HG03469 (cell line): ENCODE measurements around the gene KRT77.

ENCODE experiments used
- ATAC-seq: cut with Tn5 transposase; IDR thresholded peaks from one replicate; pipeline ENCODE4 v1.9.1; 2021; ENCODE audit warnings: mild to moderate bottlenecking, moderate library complexity, moderate number of reproducible peaks; ENCODE audit not compliant: unreplicated experiment

The KRT77 gene

DNA sequence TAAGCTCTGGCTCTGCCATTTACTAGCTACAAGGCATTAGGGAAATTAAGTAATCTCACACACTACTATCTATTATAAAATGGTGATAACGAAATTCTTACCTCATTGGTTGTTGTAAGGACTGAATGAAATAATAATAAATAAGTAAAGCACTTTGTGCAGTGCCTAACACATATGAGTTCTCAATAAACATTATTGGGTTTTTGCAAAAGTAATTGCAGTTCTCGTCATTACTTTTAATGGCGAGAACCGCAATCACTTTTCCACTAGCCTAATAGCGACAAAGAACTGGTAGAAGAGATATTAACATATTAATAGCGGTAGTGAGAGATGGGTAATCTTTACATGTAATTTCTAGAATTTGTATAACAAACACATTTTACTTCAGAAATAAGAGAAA lies 9.2 kb downstream of the KRT77 start:
- ATAC-seq, result no peak

DNA sequence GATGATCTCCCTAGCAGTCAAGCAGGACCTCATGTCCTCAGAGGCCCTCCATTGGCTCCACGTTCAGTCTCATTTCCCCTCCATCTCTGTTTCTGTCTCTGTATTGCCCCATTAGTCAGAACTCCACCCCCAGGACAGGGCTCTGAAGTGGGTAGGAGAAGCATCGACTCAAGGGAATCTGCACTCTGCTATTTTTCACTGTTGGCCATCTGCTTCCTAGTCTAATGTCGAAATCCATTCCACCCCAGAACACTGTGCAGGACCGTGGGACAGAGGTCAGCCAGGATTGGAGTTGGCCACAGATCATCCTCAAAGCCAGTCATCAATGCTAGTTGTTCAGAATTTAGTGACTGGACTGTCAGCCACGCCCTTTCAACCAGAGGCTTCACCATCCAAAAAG lies 10.1 kb downstream of the KRT77 start:
- ATAC-seq, result no peak

DNA sequence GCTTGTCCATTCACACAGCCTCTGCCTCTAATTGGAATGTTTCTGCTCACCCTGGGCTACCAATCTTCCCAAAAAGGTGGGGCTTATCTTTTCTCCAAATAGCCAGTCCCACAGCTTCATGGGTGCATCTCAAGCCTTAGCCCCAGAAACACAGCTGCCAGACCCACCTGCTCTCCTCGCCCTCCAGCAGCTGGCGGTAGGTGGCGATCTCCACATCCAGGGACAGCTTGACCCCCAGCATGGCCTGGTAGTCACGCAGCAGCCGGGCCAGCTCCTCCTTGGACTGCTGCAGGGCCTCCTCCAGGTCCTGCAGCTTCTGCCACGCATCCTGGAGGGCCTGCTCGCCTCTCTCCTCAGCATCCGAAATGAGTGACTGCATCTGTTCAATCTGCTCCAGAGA lies 11.1 kb downstream of the KRT77 start:
- no peak for ATAC-seq

DNA sequence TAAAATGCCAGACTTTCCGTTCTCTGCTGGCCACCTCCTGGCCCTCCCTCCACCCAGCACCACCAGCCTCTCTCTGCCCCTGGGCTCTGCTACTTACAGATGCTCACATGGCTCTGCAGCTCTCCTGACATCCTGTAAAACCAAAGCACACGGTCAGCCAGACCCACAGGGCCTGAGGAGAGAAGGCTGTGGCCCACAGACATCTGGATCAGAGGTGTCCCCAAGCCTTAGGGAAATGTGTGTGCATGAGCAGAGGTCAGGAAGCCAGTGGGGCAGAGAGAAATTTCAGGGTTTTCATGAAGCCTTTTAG lies 11.5 kb downstream of the KRT77 start:
- ATAC-seq, result no peak

DNA sequence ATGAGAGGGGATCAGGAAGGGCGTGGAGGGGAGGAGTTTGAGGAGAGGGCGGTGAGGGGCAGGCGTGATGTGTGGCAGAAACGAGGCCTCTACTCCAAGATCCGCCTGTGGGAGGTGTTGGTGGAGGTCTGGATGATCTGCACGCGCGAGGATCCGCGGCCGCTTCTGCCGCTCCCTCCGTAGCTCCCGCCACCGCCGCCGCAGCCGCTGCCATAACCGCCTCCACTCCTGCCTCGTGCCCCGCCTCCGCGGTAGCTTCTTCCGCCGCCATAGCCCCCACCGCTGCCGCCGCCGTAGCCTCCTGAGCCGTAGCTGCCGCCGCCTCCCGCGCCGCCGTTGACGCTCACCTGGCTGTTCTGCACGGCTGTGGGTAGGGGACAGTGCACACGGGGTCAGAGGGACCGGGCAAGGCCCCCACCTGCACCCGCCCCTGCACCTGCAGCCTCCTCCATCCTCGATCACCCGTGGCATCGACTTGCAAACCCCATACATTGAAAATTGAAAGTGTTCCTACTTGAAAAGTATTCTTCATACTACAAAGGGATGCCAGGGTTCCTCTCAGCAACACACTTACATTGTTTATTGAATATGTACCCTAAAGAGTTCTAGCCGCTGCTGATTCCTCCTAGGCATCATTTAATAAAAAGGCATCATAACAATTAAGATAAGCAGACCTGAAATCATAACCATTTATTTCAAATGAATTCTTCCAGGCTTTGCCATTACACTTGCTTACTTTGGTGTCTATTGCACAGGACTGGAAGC lies 12.1 kb downstream of the KRT77 start:
- no peak for ATAC-seq

DNA sequence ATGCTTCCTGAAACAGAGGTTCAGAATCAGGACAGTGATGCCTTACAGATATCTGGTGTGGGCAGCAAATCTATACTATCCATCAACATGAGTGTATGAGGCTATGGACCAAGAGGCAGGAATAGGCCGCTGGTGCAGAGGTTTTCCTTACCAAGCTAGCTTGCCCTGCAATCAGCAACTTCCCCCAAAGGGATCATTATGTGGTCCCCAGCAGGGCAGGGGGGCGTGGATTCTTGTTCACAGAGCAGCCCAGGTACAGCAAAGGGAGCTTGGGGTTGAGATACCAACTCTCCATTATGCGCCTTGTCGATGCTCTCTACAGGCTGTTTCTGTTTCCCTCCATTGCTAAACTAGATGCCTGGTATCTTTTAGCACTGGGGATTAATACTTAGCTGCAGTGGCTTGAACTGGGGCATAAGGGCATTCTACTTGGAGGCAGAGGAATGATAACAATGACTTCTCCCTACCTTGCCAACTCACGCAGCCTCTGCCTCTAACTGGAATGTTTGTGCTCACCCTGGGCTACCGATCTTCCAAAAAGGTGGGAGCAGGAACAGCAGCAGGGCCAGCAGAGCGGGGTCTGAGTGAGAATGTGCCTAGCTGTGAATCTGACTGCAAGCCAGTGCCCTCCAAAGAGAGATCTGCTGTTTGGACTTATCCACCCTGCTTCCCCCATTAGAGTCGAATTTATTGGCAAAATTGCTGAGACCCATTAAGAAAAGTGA lies 12.8 kb downstream of the KRT77 start:
- ATAC-seq, result no peak

DNA sequence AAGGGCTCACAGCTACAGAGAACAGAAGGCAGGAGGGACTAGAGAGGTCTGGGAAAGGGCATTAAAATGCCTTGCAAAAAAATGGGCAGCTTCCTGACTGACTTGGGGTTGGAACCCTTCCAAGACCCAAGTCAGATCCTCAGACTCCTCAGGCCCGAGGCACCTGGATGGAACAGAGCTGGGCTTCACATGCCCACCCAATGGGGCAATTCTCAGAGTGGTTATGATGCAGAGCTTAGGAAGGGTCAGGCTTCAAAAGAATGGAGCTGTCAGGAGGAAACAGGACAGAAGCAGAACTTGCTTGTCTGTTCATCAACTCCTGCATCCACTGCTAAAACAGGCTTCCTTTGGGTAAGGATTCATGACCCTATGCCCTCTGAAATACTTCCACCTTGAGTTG lies 13.4 kb downstream of the KRT77 start:
- ATAC-seq, result no peak

DNA sequence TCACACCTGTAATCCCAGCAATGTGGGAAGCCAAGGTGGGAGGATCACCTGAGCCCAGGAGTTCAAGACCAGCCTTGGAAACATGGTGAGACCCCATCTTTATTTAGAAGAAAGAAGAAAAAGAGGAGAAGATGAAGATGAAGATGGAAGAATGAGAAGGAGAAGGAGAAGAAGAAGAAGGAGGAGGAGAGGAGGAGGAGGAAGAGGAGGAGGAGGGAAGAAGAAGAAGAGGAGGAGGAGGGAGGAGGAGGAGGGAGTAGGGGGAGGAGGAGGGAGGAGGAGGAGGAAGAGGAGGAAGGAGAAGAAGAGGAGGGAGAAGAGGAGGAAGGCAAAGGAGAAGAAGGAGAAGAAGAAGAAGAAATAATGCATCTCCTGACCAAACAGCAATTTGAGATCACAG lies 14.1 kb downstream of the KRT77 start:
- ATAC-seq, result no peak

DNA sequence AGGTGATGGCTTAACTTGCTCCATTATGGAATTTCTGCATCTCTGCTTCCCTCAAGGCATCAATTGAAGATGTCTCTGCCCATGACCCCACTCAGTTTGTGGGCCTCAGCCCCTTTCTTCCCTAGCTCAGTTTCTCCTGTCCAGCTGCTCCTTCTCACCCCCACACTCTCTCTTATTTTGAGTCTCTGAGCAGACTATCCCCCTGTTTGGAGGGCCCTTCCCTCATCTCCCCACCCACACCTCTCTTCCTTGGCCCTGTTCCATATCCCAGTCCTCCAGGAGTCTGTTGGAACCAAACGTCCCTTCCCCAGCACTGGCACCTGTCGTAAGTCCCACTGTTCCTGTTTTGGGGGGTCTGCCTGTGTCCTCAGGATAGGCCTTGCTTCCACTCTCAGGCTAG lies 14.8 kb downstream of the KRT77 start:
- ATAC-seq, result no peak

DNA sequence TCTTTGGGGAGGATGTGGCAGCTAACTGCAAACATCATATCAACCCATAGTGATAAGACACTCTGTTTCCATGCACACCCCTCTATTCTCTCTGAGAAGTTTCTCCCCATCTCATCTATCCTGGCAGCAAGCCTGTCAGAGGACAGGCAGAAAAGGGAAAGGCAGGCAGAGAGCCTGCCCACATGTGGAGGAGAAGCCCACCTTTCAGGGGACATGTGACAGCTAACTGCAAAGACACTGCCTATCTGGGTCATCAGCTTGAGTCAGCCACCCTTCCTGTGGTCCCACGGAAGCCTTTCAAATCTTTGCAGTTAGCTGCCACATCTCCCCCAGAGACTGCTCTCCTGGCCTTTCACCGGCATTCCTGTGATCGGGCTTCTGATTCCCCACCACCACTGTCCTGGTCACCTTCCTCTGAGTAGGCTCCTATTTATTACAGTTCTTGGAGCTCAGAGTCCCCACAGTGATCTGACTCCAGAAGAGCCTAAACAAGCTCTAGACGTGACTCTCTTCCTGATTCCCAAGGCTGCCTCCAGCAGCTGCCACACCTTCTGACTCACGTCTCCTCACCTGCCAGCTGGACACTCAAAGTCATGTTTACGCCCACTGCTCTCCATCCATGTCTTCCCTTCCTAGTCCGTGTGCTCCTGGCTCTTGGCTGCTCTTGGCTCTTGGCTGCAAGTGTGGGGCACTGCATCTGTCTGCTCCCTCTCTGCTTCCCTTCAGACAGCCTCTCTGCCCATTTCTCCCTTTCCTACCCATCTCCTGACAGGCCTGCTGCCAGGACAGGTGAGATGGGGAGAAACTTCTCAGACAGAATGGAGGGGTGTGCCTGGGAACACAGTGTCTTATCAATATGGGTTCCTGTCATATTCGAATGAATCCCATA lies 15.6 kb downstream of the KRT77 start:
- ATAC-seq, result no peak

DNA sequence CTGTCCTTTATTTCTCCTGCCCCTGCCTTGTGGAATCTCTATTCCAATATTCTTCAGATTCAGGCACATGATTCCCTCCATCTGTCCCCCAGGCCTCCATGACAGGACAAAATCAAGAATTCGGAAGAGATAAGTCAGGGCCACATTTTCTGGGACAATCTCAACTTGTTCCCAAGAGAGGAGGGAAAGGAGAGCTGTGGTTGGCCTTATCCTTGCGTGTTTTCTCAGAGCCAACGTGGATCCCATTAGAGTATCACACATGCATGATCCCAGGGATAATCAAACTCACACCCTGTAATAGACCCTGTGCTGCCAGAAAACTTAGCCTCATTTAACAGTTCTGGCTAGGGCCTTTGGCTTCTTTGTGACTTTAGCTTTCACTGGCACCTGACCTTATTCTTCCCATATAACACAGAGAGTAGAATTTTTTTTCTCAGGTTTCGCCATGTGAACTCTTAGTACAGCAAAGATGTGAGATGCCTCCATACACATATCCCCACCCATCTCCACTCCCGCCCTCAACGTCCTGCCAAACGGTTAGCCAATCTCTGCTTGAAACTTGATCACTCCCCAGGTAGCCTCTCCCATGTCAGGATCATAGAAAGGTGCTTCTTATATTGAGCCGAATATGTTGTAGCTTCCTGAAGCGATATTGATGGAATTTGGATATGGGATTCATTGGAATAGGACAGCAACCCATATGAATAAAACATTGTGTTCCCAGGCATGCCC lies 16.4 kb downstream of the KRT77 start:
- no peak for ATAC-seq

DNA sequence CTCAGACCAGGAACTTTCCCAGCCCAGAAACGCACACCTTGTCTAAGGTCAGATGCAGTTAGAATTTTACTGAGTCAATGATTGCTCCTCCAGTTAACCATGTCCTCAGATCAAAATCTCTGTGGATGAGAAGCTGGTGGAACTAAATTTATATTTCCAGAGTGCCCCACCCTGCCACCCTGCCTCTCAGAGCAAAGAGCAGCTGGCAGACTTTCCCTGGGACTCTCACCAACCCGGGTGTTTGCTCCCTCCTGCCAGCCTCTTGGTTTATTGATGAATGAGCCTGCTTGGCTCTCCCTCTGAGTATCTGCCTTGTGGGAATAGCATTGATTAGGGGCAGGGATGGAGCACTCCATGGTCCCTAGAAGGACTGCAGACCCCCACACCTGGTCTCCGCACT lies 17.3 kb downstream of the KRT77 start:
- ATAC-seq, result no peak

DNA sequence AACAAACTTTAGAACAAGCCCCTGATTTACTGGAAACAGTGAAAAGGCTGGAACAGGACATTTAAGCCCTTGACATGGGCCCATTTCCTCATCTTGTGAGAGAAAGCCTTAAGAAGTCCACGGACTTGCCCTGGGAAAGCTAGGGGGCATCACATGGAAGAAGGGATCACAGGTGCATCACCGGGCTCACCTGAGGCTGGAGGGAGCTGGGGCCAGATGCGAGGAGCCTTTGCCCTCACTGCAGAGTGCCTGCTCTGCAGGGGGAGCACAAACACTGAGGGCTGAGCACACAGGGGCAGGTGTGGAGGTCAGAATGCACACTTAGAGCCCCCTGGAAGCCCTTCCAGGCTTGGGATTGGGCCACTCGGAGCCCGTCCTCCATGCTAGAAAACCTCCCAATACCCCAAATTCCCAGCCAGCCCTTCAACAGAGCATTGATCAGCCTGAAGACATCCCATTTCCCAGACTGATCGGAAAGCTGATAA lies 17.9 kb downstream of the KRT77 start:
- no peak for ATAC-seq

DNA sequence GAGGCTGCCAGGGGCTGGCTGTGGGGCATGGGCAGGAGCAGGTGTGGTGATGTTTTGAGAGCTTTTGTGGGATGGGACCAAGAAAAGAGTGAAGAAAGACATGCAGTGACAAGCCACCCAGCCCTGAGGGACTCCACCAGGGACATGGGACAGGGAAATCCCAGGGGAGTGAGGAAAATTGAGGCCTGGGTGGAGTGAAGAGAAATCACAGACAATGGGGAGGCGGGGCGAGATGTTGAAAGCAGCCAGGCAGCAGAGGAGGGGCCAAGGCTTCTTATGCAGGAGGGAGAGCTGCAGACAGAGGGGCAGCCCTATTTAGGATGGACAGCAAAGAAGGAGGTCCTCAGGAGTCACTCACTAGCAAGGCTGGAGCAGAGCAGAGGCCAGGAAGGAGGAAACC lies 18.9 kb downstream of the KRT77 start:
- no peak for ATAC-seq

DNA sequence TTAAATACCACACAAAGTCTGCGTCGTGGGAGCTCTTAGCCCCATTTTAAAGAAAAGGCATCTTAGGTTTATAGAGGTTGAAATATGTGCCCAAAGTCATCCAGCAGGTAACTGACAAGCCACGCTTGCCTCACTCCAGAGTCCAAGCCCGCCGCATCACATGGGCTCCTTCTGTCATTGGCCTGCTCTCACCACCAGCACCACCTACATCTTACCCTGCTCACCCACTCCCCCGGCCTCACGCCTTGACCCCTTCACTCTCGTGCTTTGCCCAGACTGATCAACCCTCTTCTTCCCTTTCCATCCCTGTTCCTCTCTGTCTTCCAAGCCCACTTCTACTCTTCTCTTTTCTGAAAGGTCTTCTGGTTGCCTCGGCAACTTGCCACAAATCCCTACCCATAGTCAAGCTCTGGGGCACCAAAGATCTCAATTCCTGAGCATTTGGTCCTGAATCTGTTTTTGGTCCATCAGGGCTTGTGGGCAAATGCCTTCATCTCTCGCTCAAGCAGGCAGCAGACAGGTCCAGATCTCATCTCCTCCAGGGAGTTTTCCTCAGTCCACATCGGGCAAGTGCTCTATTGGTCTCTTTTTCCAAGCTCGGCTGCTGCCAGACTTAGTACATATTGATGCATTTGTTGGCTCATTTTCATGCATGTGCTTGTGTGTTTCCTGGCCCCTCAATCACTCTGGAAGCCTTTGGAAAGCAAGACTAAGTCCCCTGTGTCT lies 19.6 kb downstream of the KRT77 start:
- ATAC-seq, result no peak

DNA sequence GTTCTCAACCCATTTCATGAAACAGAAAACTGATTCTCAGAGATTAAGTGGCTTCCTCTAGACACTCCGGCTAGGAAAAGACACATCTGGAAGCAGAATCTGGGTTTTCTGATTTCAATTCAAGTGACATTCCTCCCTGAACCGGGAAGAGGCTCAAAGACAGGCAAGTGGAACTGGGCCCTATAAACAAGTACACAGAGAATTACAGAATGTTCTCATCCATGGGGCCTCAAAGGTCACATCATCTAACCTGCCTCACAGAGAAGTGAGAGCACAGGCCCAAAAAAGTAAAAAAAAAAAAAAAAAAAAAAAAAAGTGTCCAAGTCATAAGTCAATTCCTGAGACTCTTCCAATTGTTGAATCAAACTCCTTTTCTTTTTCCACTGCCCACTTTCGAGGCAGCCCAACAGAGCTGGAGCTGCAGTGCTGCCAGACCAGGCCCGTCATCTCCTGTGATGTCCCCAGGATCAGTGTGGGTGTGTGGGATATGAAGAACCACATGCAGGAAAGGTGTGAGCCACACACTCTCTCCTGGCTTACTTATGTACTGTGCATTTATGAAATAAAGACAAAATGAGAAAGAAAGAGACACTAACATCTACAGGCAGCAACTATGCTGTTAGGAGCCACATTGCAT lies 20.3 kb downstream of the KRT77 start:
- ATAC-seq, result no peak

DNA sequence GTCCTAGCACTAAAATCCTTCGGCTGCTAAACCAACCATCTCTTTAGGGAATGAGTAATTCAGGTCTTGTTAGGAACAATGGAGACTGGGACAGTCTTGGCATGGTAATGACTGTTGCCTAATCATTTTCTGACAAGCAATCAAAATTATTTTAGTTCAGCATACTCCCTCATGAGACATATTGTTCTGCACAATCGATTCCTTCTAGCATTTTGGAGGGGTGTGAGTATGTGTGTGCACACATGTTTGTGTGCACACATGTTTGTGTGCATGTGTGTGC lies 21.0 kb downstream of the KRT77 start:
- no peak for ATAC-seq

DNA sequence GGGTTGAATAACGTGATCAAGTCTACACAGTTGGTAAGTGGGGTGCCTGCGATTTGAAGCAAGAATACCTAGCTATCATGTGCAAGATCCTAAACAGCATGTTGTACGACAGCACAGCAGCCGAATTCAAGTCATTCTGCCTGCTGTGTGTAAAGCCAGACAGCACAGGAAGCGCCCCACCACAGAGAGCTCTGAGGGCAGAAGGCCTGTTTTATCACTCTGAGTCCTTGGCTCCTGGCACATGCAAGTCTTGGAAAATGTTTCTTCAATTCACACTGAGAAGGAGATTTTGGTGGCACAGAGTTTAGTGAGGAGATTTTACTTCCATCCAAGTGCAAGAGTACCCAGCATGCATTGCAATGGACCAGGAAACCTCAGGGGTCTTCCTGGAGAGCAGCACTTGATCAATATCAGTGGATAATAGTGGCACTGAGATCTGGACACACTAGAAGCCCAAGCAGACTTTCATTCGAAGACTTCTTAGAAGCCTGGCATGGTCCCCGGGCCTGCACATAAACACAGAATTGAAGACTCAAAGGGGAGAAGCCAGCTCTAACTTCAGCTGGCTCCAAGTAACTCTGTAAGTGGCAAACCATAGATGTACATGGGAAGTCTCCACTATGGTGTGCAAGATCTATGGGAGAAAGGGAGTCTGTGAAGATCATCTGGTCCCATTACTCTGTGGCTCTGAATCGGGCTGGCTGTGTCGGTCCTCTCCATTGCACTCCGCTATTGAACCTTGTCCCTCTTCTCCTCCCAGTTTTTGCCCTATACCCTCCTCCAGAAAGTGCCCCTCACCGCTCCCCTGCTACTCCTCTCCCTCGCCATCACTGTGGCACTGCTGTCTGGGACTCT lies 21.6 kb downstream of the KRT77 start:
- no peak for ATAC-seq

DNA sequence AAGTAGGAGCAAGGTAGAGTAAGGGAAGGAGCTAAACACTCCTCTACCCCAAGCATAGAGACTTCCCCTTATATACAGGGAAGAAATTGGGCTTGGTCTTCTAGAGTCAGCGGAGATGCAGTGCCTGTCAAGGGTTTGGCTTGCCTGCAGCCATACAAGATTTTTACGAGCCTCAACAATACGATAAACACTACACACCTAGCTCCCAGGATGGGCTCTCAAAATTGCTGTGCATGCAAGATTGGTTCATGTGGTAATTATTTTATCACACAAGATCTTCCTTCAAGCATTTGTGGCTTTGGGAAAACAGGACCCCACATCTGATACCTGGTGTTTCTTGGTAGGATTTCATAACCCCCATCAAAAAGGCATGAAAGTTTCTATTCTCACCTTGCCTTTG lies 23.0 kb downstream of the KRT77 start, which contains the start of gene KRT1:
Gene KRT1 (minus strand): TSS at position 45 of the 400 bp plus-strand sequence. CDS start 59 bp downstream, outside the sequence.
- no peak for ATAC-seq
